ENCODE data around the gene SP100. TPM values are rescaled to one million over a fixed set of nuclear protein-coding genes. Genes with fewer than 3 reads are reported as not detected.

SP100 gene
- total and polyA plus RNA-seq, 11 donors: 32.6 to 133 (median 67.5) TPM

- no peak overlapping the region for H3K4me3 ChIP-seq
- H3K9me3 ChIP-seq: no peaks in the 10 kb centered on the region
- no peak overlapping the region for H3K27ac ChIP-seq
- peaks cover 0 to 96% (median 91%) of the 10 kb centered on the region in 9 donors for H3K36me3 ChIP-seq
- peaks cover 0 to 10% (median 0%) of the 10 kb centered on the region in 12 donors for H3K4me1 ChIP-seq
- DNase-seq: no peak
- no peaks in the 10 kb centered on the region for H3K27me3 ChIP-seq
- no peak for TF ChIP-seq POLR2A (IDR thresholded peaks at IDR 0.05)
- TF ChIP-seq CTCF (IDR thresholded peaks at IDR 0.05): no peak
- intact Hi-C loops (cut with DNase I): no loop called here
- ATAC-seq: no peak
- 66 to 74% (median 69%) methylated on average over 5 of the region's 5 CpGs for WGBS, 4 donors
Measured at GRCh38 chr2:230498506-230499107, 82.6 kb downstream of the SP100 start.

DNA sequence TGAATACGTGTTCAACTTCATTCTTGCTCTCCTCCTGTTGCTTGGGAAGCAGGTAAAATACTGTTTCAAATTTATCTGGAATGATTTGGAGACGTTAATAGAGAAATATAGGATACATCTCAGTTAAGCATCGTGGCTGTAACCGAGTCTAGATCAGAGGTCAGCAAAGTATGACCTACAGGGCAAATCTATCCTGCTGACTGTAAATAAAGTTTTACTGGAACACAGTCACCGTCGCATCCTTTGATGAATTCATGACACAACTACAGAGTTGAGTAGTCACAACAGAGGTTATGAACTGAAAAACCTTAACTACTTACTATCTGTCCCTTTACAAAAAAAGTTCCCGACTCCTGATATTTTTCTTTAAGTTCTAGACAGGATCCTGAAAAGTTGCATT lies 86.6 kb downstream of the SP100 start:
- 92 to 94% (median 93%) methylated on average over 7 of the region's 7 CpGs for whole genome bisulfite sequencing, 4 donors
- intact Hi-C loops (cut with DNase I): no loop called here
- Histone ChIP-seq H3K9me3 (no peaks in the 10 kb centered on the region), H3K36me3 (peaks cover 0 to 100% (median 96%) of the 10 kb centered on the region in 9 donors), H3K27me3 (no peaks in the 10 kb centered on the region), H3K4me1 (no peaks in the 10 kb centered on the region), H3K4me3 (no peak overlapping the region), H3K27ac (no peak overlapping the region)
- ATAC-seq: no peak
- TF ChIP-seq POLR2A (IDR thresholded peaks at IDR 0.05) (no peak), CTCF (IDR thresholded peaks at IDR 0.05) (no peak)
- no peak for DNase-seq

DNA sequence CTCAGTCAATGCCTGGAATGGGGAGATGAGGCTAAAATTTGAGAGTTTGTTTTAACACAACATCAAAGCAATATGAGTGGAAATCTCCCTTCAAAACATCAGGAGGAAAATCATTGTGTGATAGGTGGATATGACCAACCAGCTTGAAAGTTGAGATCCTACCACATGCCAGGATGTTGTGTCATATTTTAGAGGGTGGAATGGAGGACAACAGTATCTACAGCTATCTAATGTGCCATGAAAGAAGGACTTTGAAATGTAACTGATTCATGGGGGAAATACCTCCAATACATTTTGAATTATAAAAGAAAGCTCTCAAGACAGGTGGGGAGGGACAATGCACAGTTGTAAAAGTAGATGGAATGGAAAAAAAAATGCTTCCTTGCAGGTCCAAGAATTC lies 87.8 kb downstream of the SP100 start:
- no peak for DNase-seq
- Histone ChIP-seq H3K9me3 (no peaks in the 10 kb centered on the region), H3K36me3 (peaks cover 0 to 98% (median 92%) of the 10 kb centered on the region in 9 donors), H3K27ac (no peak overlapping the region), H3K4me1 (no peaks in the 10 kb centered on the region), H3K27me3 (no peaks in the 10 kb centered on the region), H3K4me3 (no peak overlapping the region)
- ATAC-seq: no peak
- no peak for TF ChIP-seq POLR2A (IDR thresholded peaks at IDR 0.05)
- no peak for TF ChIP-seq CTCF (IDR thresholded peaks at IDR 0.05)
- intact Hi-C loops (cut with DNase I): no loop called here

DNA sequence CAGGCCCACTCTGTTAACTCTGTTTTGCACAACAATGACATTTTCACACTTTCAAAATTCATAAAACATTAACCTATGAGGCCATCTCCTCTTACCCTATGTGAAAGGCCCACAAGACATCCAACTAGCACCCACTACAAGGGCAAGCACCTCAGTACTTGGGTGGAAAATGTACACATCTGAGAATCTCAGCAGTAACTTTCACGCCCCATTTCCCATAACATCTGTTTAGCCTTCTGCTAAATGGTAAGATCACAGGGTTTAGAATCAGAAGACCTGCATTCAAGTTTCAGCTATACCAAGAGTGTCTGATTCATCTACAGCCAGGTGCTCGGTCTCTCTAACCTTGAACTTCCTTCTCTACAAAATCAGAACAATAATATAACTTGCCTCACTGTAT lies 89.2 kb downstream of the SP100 start:
- ATAC-seq: no peak
- peaks cover 0 to 98% (median 91%) of the 10 kb centered on the region in 9 donors for H3K36me3 ChIP-seq
- intact Hi-C loops (cut with DNase I): no loop called here

More for the DNA sequence above, 89.2 kb downstream of the SP100 start:
- H3K4me1 ChIP-seq: no peaks in the 10 kb centered on the region
- H3K27ac ChIP-seq: no peak overlapping the region
- DNase-seq: no peak
- TF ChIP-seq CTCF (IDR thresholded peaks at IDR 0.05) (no peak), POLR2A (IDR thresholded peaks at IDR 0.05) (no peak)
- no peaks in the 10 kb centered on the region for H3K27me3 ChIP-seq
- 90 to 98% (median 94%) methylated on average over 2 of the region's 2 CpGs for WGBS, 4 donors
- H3K9me3 ChIP-seq: no peaks in the 10 kb centered on the region
- H3K4me3 ChIP-seq: no peak overlapping the region
